ENCODE results near the gene ZBTB12.
"Not testable (repeated sequence)": the region's sequence is repeated elsewhere in the genome, so short reads cannot be mapped to it uniquely, and the experiment has no call there.

ZBTB12 gene

GRCh38 chr6:31861919-31862343 lies 40.0 kb downstream of the ZBTB12 start:
- DNase-seq (ENCODE audit: low read depth) = no peak
- H3K4me3 ChIP-seq (ENCODE audit: low read length) = peak overlapping the region; percentile 92
- TF ChIP-seq, protein P1, sequence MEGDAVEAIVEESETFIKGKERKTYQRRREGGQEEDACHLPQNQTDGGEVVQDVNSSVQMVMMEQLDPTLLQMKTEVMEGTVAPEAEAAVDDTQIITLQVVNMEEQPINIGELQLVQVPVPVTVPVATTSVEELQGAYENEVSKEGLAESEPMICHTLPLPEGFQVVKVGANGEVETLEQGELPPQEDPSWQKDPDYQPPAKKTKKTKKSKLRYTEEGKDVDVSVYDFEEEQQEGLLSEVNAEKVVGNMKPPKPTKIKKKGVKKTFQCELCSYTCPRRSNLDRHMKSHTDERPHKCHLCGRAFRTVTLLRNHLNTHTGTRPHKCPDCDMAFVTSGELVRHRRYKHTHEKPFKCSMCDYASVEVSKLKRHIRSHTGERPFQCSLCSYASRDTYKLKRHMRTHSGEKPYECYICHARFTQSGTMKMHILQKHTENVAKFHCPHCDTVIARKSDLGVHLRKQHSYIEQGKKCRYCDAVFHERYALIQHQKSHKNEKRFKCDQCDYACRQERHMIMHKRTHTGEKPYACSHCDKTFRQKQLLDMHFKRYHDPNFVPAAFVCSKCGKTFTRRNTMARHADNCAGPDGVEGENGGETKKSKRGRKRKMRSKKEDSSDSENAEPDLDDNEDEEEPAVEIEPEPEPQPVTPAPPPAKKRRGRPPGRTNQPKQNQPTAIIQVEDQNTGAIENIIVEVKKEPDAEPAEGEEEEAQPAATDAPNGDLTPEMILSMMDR (IDR thresholded peaks at IDR 0.05; ENCODE audit: insufficient read depth, low read depth, low read length, missing control alignments) = no peak

DNA sequence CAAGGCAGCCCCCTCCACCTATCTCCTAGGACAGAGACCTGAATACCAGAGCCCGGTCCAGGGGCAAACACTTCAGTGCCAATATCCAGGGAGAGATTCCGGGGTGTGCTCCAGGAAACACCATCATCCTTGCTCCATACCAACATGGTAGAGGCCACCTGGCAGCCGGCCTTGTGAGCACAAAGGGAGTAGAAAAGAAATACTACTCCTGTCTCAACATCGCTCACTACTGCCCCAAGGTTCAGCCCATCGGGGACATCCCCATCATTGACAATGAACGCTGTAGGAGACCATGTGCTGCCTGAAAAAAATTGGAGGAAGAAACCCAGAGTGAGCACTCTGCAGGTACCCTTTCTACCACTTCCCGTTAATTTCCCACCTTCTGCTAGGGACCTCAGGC lies 40.7 kb downstream of the ZBTB12 start:
- TF ChIP-seq, protein P1 (IDR thresholded peaks at IDR 0.05; ENCODE audit: insufficient read depth, low read depth, low read length, missing control alignments) = no peak
- H3K4me3 ChIP-seq (ENCODE audit: low read length) = no peak overlapping the region
- no peak for DNase-seq (ENCODE audit: low read depth)

- H3K4me3 ChIP-seq (ENCODE audit: low read length) = no peak overlapping the region
- TF ChIP-seq, protein P1 (IDR thresholded peaks at IDR 0.05; ENCODE audit: insufficient read depth, low read depth, low read length, missing control alignments) = no peak
- no peak for DNase-seq (ENCODE audit: low read depth)
Measured at GRCh38 chr6:31860349-31860748, 41.5 kb downstream of the ZBTB12 start.

DNA sequence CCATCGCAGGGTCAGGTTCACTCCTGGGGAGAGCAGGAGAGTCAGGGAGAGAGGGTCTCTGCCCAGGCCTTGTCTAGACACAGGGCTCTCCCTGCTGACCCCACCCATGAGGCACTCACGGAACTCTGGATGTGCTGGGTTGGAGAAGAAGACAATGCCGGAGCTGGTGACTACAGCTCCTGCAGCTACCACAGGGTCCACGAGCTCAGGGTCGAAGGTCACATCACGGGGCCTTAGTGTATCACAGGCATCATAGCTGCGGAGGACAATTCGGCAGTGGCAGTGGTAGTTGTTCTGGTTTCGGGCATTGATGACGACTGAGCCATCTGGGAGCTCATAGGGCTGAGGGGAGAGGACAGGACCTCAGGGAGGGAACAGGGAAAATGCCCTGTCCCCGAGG lies 42.0 kb downstream of the ZBTB12 start:
- TF ChIP-seq, protein P1 (IDR thresholded peaks at IDR 0.05; ENCODE audit: insufficient read depth, low read depth, low read length, missing control alignments) = no peak

DNA sequence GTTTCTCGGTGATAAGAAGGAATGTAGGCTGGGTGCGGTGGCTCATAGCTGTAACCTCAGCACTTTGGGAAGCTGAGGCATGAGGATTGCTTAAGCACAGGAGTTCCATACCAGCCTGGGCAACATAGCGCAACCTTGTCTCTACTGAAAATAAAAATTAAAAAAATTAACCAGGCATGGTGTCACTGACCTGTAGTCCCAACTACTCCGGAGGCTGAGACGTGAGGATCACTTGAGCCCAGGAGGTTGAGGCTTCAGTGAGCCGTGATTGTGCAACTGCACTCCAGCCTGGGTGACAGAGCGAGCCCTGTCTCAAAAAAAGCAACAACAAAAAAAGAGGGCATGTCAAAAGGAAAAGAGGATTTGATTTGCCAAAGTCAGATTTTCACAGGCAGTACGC lies 43.2 kb downstream of the ZBTB12 start:
- no peak overlapping the region for H3K4me3 ChIP-seq (ENCODE audit: low read length)
- TF ChIP-seq, protein P1 (IDR thresholded peaks at IDR 0.05; ENCODE audit: insufficient read depth, low read depth, low read length, missing control alignments) = no peak
- DNase-seq (ENCODE audit: low read depth) = no peak

More for the DNA sequence above, 42.0 kb downstream of the ZBTB12 start:
- H3K4me3 ChIP-seq (ENCODE audit: low read length) = no peak overlapping the region
- no peak for DNase-seq (ENCODE audit: low read depth)

DNA sequence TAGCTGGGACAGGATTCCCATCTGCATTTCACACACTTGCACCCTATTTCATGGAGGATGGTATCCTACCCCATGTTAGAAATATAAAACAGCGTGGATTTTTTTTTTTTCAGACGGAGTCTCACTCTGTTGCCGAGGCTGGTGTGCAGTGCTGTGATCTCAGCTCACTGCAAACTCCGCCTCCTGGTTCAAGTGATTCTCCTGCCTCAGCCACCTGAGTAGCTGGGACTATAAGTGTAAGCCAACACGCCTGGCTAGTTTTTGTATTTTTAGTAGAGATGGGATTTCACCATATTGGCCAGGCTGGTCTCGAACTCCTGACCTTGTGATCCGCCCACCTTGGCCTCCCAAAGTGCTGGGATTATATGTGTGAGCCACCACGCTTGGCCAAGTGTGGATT lies 44.1 kb downstream of the ZBTB12 start:
- H3K4me3 ChIP-seq (ENCODE audit: low read length); DNase-seq (ENCODE audit: low read depth): not testable (repeated sequence)

DNA sequence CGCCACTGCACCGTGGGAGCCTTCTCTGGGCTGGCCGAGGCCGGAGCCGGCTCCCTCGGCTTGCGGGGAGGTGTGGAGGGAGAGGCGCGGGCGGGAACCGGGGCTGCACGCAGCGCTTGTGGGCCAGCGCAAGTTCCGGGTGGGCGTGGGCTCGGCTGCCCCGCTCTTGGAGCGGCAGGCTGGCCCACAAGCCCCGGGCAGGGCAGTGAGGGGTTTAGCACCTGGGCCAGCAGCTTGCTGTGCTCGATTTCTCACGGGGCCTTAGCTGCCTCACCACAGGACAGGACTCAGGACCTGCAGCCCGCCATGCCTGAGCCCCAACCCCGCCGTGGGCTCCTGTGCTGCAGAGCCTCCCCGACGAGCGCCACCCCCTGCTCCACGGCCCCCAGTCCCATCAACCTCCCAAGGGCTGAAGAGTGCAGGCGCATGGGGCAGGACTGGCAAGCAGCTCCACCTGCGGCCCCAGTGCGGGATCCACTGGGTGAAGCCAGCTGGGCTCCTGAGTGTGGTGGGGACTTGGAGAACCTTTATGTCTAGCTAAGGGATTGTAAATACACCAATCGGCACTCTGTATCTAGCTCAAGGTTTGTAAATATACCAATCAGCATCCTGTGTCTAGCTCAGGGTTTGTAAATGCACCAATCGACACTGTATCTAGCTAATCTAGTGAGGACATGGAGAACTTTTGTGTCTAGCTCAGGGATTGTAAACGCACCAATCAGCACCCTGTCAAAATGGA lies 49.7 kb downstream of the ZBTB12 start:
- DNase-seq (ENCODE audit: low read depth); H3K4me3 ChIP-seq (ENCODE audit: low read length): not testable (repeated sequence)

DNA sequence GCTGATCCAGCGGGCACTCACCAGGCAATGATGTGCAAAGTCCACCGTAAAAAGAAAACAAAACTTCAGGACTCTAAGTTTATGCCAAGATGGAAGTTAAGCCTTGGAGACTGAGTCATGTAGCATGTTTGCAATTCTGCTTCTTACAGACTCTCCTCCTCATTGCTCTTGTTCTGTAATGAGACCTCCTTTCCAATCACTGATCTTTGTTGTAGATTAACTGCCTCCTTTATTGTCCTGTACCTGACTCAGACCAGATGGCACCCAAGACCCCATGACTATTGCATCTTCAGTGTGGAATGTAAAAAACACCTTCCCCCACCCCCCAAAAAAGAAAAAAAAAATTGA lies 50.4 kb downstream of the ZBTB12 start:
- TF ChIP-seq, protein P1 (IDR thresholded peaks at IDR 0.05; ENCODE audit: insufficient read depth, low read depth, low read length, missing control alignments) = no peak
- DNase-seq (ENCODE audit: low read depth) = no peak
- no peak overlapping the region for H3K4me3 ChIP-seq (ENCODE audit: low read length)
